ENCODE data around the gene CDCP1.
A peak's percentile ranks its signal among the peaks of the same experiment; 100 is the strongest.
"Not testable (repeated sequence)": the region's sequence is repeated elsewhere in the genome, so short reads cannot be mapped to it uniquely, and the experiment has no call there.

CDCP1 gene

GRCh38 chr3:45060165-45060892, 85.8 kb downstream of the CDCP1 start:
- no peak for DNase-seq (ENCODE audit: low read depth in 2 of 3, low spot score in 1 of 3)

GRCh38 chr3:45059132-45059531, 87.0 kb downstream of the CDCP1 start:
- no peak for DNase-seq (ENCODE audit: low read depth in 2 of 3, low spot score in 1 of 3)

GRCh38 chr3:45057557-45057956, 88.6 kb downstream of the CDCP1 start:
- no peak for DNase-seq (ENCODE audit: low read depth in 2 of 3, low spot score in 1 of 3)

- no peak for DNase-seq (ENCODE audit: low read depth in 2 of 3, low spot score in 1 of 3)
Measured at GRCh38 chr3:45056608-45057301, 89.4 kb downstream of the CDCP1 start.

- DNase-seq (ENCODE audit: low read depth in 2 of 3, low spot score in 1 of 3): no peak
Measured at GRCh38 chr3:45055411-45056143, 90.6 kb downstream of the CDCP1 start.

GRCh38 chr3:45055032-45055410, 91.2 kb downstream of the CDCP1 start:
- no peak for DNase-seq (ENCODE audit: low read depth in 2 of 3, low spot score in 1 of 3)

- no peak for DNase-seq (ENCODE audit: low read depth in 2 of 3, low spot score in 1 of 3)
Measured at GRCh38 chr3:45054196-45054857, 91.9 kb downstream of the CDCP1 start.

GRCh38 chr3:45053805-45054195, 92.4 kb downstream of the CDCP1 start:
- not testable (repeated sequence) for DNase-seq (ENCODE audit: low read depth in 2 of 3, low spot score in 1 of 3)

GRCh38 chr3:45051685-45052084, 94.5 kb downstream of the CDCP1 start:
- DNase-seq (ENCODE audit: low read depth in 2 of 3, low spot score in 1 of 3): no peak

- no peak for DNase-seq (ENCODE audit: low read depth in 2 of 3, low spot score in 1 of 3)
Measured at GRCh38 chr3:45049807-45050206, 96.4 kb downstream of the CDCP1 start.

- no peak for DNase-seq (ENCODE audit: low read depth in 2 of 3, low spot score in 1 of 3)
Measured at GRCh38 chr3:45048244-45048643, 97.9 kb downstream of the CDCP1 start.

GRCh38 chr3:45043728-45044299, 102.4 kb downstream of the CDCP1 start:
- DNase-seq (ENCODE audit: low read depth in 2 of 3, low spot score in 1 of 3): no peak

- DNase-seq (ENCODE audit: low read depth in 2 of 3, low spot score in 1 of 3): no peak
Measured at GRCh38 chr3:45042162-45042561, 104.0 kb downstream of the CDCP1 start.

- no peak for DNase-seq (ENCODE audit: low read depth in 2 of 3, low spot score in 1 of 3)
Measured at GRCh38 chr3:45041666-45042065, 104.5 kb downstream of the CDCP1 start.

- DNase-seq (ENCODE audit: low read depth in 2 of 3, low spot score in 1 of 3): peak; percentile 83 to 95 (median 87)
Measured at GRCh38 chr3:45037720-45038455, 108.3 kb downstream of the CDCP1 start.

GRCh38 chr3:45035441-45036301, 110.5 kb downstream of the CDCP1 start:
- no peak for DNase-seq (ENCODE audit: low read depth in 2 of 3, low spot score in 1 of 3)

- no peak for DNase-seq (ENCODE audit: low read depth in 2 of 3, low spot score in 1 of 3)
Measured at GRCh38 chr3:45034612-45035252, 111.4 kb downstream of the CDCP1 start.

- no peak for DNase-seq (ENCODE audit: low read depth in 2 of 3, low spot score in 1 of 3)
Measured at GRCh38 chr3:45033791-45034190, 112.4 kb downstream of the CDCP1 start.

Data from stimulated activated CD4-positive, alpha-beta T cell treated with anti-CD3 and anti-CD28 coated beads, Interleukin-12 subunit alpha, Interleukin-12 subunit beta, amount 100 ng/mL, for 48 hours (primary cell).